Stimulated activated CD8-positive, alpha-beta memory T cell treated with anti-CD3 and anti-CD28 coated beads, Interleukin-4, amount 100 ng/mL, for 48 hours (primary cell): ENCODE results near the gene CPS1.

Experiments
- DNase-seq: peaks from one replicate; pipeline ENCODE4 v3.0.0-alpha.2; 2020

Gene CPS1

DNA sequence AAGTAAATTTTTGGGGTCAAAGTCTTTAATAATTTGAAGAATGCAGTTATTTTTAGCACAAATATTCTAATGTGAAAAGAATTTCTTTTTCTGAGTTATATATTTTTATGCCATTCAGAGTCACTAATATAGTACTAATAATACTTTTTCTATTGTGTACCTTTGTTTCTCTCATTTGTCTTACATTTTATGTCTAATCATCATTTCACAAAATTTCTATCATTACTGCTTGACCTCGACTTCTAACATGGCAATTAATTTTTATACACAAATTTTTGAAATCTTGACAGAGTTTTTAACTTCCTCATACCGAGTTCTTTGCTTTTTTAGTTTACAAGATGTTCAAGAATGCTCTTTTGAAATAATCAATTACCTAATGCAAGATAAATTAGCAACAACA, 8.4 kb upstream of the CPS1 start:
- DNase-seq: no peak

GRCh38 chr2:210548878-210549384, 7.5 kb upstream of the CPS1 start:
- no peak for DNase-seq

DNA sequence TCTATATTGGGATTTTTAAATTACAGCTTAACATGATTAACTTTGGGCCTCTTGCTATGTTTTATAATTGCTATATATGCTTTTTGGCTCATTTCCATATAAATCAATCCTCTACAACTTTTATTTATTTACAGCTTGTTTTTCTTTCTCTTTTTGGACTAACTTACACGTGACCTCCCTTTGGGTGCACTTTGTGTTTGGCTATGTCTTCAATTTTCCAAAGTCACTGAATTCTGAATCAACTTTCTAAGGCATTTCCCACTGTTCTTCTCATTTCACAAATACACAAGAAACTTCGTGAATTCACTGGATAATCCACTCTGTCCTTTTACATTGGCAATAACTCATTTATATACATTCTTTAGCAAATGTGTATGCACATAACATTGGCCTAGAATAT, 5.4 kb upstream of the CPS1 start:
- DNase-seq: no peak

- no peak for DNase-seq
These were observed 3.0 kb upstream of the CPS1 start for GRCh38 chr2:210553373-210553772.

- DNase-seq: no peak
These were observed 844 bp upstream of the CPS1 start for GRCh38 chr2:210555555-210555954.

DNA sequence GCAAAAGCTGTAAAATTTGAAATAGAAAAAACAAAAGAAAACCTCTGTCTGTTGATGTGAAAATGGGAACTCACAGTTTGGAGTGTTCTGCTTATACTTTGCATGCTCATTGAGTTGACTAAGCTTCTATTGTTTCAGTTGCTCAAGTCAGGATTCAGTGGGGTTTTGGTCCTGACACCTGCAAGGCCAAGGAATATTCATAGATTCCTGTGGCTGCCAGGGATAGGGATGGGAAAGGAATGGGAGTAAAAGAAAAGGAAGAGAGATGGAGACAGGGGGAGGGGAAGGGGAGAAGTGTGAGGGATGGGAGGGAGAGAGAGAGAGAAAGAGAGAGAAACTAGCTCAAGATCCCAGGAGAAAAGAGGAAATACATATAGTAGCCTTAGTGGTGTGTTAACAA, 1.3 kb downstream of the CPS1 start:
- DNase-seq: no peak

- no peak for DNase-seq
These were observed 2.3 kb downstream of the CPS1 start for GRCh38 chr2:210558708-210559107.

DNA sequence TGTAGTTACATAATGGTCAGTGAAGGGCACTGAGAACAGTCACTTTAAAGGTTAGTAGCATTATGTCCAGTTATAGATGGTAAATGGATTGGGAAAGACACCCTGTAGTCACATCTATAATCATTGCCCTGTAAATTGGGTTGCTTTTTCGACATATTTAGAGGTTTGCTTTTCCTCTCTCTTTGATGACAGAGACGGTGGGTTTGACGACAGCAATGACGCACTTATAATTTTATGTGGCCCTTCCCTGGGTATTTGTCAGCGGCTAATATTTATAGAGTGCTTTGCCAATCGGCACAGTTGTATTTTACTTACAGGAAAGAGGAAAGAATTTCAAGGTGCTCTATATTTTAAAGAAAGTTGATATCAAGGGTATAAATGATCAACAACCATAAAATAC, 2.8 kb downstream of the CPS1 start:
- DNase-seq: no peak

DNA sequence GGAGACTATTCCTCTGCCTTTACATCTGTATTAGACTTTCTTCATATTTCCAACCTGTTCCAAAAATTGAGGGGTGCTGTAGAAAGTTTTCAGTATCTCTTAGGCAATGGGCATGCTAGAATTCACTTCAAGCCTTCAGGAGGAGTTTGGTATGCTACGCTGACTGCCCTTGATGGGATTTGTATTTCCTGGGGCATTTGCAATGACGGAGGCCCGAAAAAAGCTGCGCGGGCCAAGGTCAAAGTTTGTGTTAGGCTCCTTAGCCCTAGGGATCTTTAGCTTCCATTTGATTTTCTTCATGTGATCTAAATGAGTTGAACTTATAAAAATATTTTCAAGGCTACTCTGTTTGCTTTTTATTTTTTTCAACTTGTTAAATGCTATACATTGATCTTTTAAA, 5.1 kb downstream of the CPS1 start:
- DNase-seq: no peak

DNA sequence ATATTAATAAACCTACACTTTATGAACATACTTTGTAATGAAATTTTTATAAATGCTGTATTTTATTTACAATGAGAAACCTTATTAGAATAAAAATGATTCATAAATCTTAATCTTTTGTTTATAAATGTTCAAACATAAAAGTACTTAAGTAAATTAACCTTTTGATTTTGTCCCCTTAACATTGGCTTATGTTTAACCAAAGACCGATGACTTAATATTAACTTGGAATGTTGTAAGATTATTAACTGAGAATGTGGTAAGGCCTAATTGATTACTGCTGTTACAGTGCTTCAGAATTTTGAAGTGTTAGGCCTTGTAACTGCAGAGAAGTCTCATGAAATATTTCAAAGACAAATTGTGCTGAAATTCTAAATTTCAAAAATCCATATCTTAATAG, 5.7 kb downstream of the CPS1 start:
- no peak for DNase-seq

- no peak for DNase-seq
These were observed 6.2 kb downstream of the CPS1 start for GRCh38 chr2:210562502-210563080.

GRCh38 chr2:210567279-210567678, 10.9 kb downstream of the CPS1 start:
- no peak for DNase-seq

DNA sequence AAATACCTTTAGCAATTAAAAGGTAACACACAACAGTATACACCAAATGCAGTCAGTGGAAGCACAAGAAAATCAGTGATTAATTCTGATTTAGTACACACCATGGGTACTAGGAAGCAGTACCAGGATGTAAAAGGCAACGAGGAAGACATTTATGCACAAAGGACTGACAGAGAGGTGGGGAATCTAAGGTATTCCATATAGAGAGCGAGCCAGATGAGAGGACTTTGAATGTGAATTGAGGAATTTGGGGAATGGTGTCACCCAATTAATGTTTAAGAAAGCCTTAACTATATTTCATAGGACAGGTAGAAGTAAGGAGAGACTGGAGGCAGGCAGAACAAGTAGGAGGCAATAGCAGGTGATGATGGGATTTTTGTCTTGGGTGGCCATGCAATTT, 11.7 kb downstream of the CPS1 start:
- no peak for DNase-seq

- DNase-seq: no peak
These were observed 21.1 kb downstream of the CPS1 start for GRCh38 chr2:210577263-210578071.

- DNase-seq: no peak
These were observed 28.4 kb downstream of the CPS1 start for GRCh38 chr2:210584834-210585233.

GRCh38 chr2:210586381-210586780, 30.0 kb downstream of the CPS1 start:
- DNase-seq: no peak

DNA sequence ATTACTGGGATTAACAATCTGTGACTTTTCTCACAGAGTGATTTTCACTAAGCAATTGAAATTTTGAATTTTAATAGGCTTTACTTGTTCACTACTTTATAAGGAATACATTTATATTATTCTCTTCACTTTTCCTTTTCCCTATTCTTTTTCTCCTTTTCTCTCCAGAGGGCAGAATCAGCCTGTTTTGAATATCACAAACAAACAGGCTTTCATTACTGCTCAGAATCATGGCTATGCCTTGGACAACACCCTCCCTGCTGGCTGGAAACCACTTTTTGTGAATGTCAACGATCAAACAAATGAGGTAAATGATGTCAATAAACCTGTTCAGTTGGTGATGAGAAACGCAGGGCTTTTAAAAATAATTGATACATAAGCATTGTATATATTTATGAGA, 35.3 kb downstream of the CPS1 start:
- no peak for DNase-seq

DNA sequence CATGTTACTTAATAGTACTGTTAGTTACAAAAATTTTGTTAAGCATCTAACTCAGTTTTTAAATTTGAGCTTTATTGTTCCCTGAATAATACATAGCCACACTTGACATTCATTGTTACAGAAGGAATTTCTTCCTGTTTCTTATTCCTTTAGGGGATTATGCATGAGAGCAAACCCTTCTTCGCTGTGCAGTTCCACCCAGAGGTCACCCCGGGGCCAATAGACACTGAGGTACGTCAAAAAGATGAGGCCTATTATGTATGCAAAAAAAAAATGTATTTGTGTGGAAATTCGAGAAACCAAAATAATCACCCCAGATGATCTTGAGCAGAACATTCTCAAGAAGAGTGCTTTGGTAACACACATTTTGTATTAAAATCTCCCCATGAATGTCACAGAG, 36.3 kb downstream of the CPS1 start:
- no peak for DNase-seq

GRCh38 chr2:210593166-210593565, 36.8 kb downstream of the CPS1 start:
- DNase-seq: no peak

GRCh38 chr2:210598219-210598618, 41.8 kb downstream of the CPS1 start:
- DNase-seq: no peak

- DNase-seq: no peak
These were observed 43.1 kb downstream of the CPS1 start for GRCh38 chr2:210599476-210599875.

DNA sequence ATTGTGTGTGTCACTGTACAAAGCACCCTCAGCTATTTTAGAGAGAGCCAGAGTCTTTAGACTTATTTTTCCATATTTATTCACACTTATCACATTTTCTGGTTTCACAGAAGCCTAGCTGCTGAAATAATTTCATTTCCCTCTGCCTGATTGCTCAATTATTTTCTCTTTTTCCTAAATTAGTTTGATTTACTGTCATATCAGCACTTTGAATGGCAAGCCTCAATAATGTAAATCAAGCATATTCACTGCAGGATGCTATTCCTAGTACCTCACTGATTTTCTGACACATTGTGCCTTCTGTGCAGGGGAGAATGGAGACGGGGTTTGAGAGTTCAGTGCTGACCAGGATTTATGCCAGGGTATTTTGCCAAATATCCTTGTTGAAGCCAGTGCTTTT, 48.3 kb downstream of the CPS1 start:
- no peak for DNase-seq

GRCh38 chr2:210606001-210606400, 49.6 kb downstream of the CPS1 start:
- DNase-seq: no peak

GRCh38 chr2:210611466-210611865, 55.1 kb downstream of the CPS1 start:
- no peak for DNase-seq

DNA sequence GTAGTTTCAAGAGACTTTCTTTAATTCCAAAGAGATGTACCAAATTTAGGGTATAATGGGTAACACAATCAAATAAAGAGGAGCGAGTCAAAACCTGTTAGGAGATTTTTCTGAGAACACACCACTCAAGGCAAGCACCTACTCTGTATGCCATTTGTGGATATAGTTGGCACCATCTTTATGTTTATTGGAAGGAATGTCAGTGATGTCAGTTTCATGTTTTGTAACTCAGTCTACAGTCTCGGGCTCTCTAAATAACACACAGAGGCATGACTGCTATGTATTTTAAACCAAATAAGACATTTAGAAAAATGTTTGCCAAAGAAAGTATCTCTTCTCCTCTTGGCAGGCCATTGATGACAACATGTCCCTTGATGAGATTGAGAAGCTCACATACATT, 59.7 kb downstream of the CPS1 start:
- DNase-seq: no peak
